H9 (cell line): ENCODE data around the gene PHLDA1. TPM values are rescaled to one million over a fixed set of nuclear protein-coding genes. Genes with fewer than 3 reads are reported as not detected.
A peak's percentile ranks its signal among the peaks of the same experiment; 100 is the strongest.

Experiments
- DNase-seq: peaks from one replicate; pipeline ENCODE4 v3.0.0-alpha.2; 2017
- H2AFZ ChIP-seq: one replicate; pipeline ENCODE4 v1.6.1; 2013; ENCODE audit warnings: mild to moderate bottlenecking, low read length, control low read depth, moderate library complexity
- H2AK5ac ChIP-seq: 2 replicates; pipeline ENCODE4 v1.6.1; 2013; ENCODE audit warnings: low read length, control low read depth, mixed read lengths; ENCODE audit not compliant: insufficient read length
- H2BK120ac ChIP-seq: one replicate; pipeline ENCODE4 v1.6.1; 2013; ENCODE audit warnings: low read depth, mild to moderate bottlenecking, low read length, control low read depth, inconsistent platforms; ENCODE audit not compliant: poor library complexity, severe bottlenecking
- H2BK12ac ChIP-seq: 2 replicates; pipeline ENCODE4 v1.6.1; 2013; ENCODE audit warnings: low read length, control low read depth, mixed read lengths, low read depth; ENCODE audit not compliant: insufficient read length
- H2BK15ac ChIP-seq: 2 replicates; pipeline ENCODE4 v1.6.1; 2013; ENCODE audit warnings: low read depth, low read length, control low read depth
- H2BK20ac ChIP-seq: one replicate; pipeline ENCODE4 v1.6.1; 2013; ENCODE audit warnings: low read depth, mild to moderate bottlenecking, low read length, control low read depth, inconsistent platforms; ENCODE audit not compliant: poor library complexity, severe bottlenecking
- H2BK5ac ChIP-seq: 2 replicates; pipeline ENCODE4 v1.6.1; 2013; ENCODE audit warnings: low read length, control low read depth, mixed read lengths; ENCODE audit not compliant: insufficient read length
- H3K14ac ChIP-seq: 2 replicates; pipeline ENCODE4 v1.6.1; 2013; ENCODE audit warnings: low read length, control low read depth; ENCODE audit not compliant: insufficient read depth
- H3K18ac ChIP-seq: 2 replicates; pipeline ENCODE4 v1.6.1; 2013; ENCODE audit warnings: low read depth, mild to moderate bottlenecking, mixed read lengths, low read length, control low read depth; ENCODE audit not compliant: insufficient read length
- H3K23ac ChIP-seq: 2 replicates; pipeline ENCODE4 v1.6.1; 2013; ENCODE audit warnings: low read length, control low read depth, mixed read lengths, low read depth; ENCODE audit not compliant: insufficient read length
- H3K23me2 ChIP-seq: 2 replicates; pipeline ENCODE4 v1.6.1; 2013; ENCODE audit warnings: low read depth, mild to moderate bottlenecking, mixed read lengths, low read length, control low read depth; ENCODE audit not compliant: insufficient read length, poor library complexity, severe bottlenecking
- H3K27ac ChIP-seq: 2 replicates; pipeline ENCODE4 v1.5.1; 2013; ENCODE audit warnings: low read length, control low read depth, mixed read lengths, low read depth; ENCODE audit not compliant: insufficient read length
- H3K27me3 ChIP-seq: 2 replicates; pipeline ENCODE4 v1.6.1; 2013; ENCODE audit warnings: low read length, control low read depth, inconsistent platforms; ENCODE audit not compliant: insufficient read depth
- H3K4ac ChIP-seq: 2 replicates; pipeline ENCODE4 v1.6.1; 2013; ENCODE audit warnings: low read depth, mild to moderate bottlenecking, control low read depth, inconsistent platforms, low read length, moderate library complexity
- H3K4me1 ChIP-seq: 2 replicates; pipeline ENCODE4 v1.6.1; 2013; ENCODE audit warnings: low read length, control low read depth, inconsistent platforms; ENCODE audit not compliant: insufficient read depth
- H3K4me2 ChIP-seq: 2 replicates; pipeline ENCODE4 v1.6.1; 2013; ENCODE audit warnings: low read length, control low read depth, mixed read lengths; ENCODE audit not compliant: insufficient read length, insufficient read depth
- H3K56ac ChIP-seq: 2 replicates; pipeline ENCODE4 v1.6.1; 2013; ENCODE audit warnings: low read depth, mild to moderate bottlenecking, mixed read lengths, low read length, control low read depth; ENCODE audit not compliant: insufficient read length
- H3K79me1 ChIP-seq: 2 replicates; pipeline ENCODE4 v1.6.1; 2013; ENCODE audit warnings: low read depth, mild to moderate bottlenecking, moderate library complexity, low read length, control low read depth, inconsistent platforms; ENCODE audit not compliant: insufficient read depth, poor library complexity, severe bottlenecking
- H3K79me2 ChIP-seq: 2 replicates; pipeline ENCODE4 v1.6.1; 2013; ENCODE audit warnings: low read length, control low read depth, inconsistent platforms; ENCODE audit not compliant: insufficient read depth
- H3K9ac ChIP-seq: 2 replicates; pipeline ENCODE4 v1.6.1; 2013; ENCODE audit warnings: low read length, control low read depth, mixed read lengths; ENCODE audit not compliant: insufficient read length; ENCODE audit errors: extremely low read depth
- H3K9me3 ChIP-seq: one replicate; pipeline ENCODE4 v1.6.1; 2013; ENCODE audit warnings: low read depth, low read length, inconsistent platforms; ENCODE audit not compliant: control insufficient read depth
- H3T11ph ChIP-seq: one replicate; pipeline ENCODE4 v1.6.1; 2013; ENCODE audit warnings: mild to moderate bottlenecking, low read length, control low read depth, inconsistent platforms
- H4K20me1 ChIP-seq: one replicate; pipeline ENCODE4 v1.6.1; 2013; ENCODE audit not compliant: control insufficient read depth, insufficient read length, insufficient read depth
- H4K5ac ChIP-seq: 2 replicates; pipeline ENCODE4 v1.6.1; 2013; ENCODE audit warnings: low read depth, mild to moderate bottlenecking, mixed read lengths, low read length, control low read depth; ENCODE audit not compliant: insufficient read length
- H4K8ac ChIP-seq: replicated peaks from 2 replicates; pipeline ENCODE4 v1.6.1; 2013; ENCODE audit warnings: low read length, control low read depth, mixed read lengths, low read depth; ENCODE audit not compliant: insufficient read length
- H4K91ac ChIP-seq: 2 replicates; pipeline ENCODE4 v1.6.1; 2013; ENCODE audit warnings: low read depth, mild to moderate bottlenecking, moderate library complexity, mixed read lengths, low read length, control low read depth; ENCODE audit not compliant: insufficient read length
- H3K27ac Mint-ChIP-seq, 3 experiments: 2 replicates in 2 of 3; 3 replicates in 1 of 3; pipeline ENCODE4 v1.8.0; 2020 to 2021; ENCODE audit warnings: mixed read lengths in 3 of 3, mild to moderate bottlenecking in 1 of 3, moderate library complexity in 1 of 3
- H3K27me3 Mint-ChIP-seq: 2 replicates; pipeline ENCODE4 v1.8.0; 2021; ENCODE audit warnings: low read depth, mild to moderate bottlenecking, moderate library complexity, mixed read lengths
- H3K36me3 Mint-ChIP-seq, 3 experiments: 2 replicates in 2 of 3; 3 replicates in 1 of 3; pipeline ENCODE4 v1.8.0; 2020 to 2021; ENCODE audit warnings: low read depth in 3 of 3, mixed read lengths in 3 of 3; ENCODE audit not compliant: insufficient read depth in 1 of 3
- H3K4me1 Mint-ChIP-seq, 2 experiments: 2 replicates each; pipeline ENCODE4 v1.8.0; 2020; ENCODE audit warnings: mixed read lengths in 2 of 2
- H3K4me3 Mint-ChIP-seq, 2 experiments: 2 replicates in 1 of 2; 3 replicates in 1 of 2; pipeline ENCODE4 v1.8.0; 2020 to 2021; ENCODE audit warnings: mild to moderate bottlenecking in 2 of 2, mixed read lengths in 2 of 2, moderate library complexity in 1 of 2
- H3K9me3 Mint-ChIP-seq, 2 experiments: 2 replicates in 1 of 2; 3 replicates in 1 of 2; pipeline ENCODE4 v1.8.0; 2020; ENCODE audit warnings: mild to moderate bottlenecking in 2 of 2, mixed read lengths in 2 of 2, moderate library complexity in 1 of 2
- WGBS: extraction: QIAGEN DNeasy Blood & Tissue Kit; methylation state at CpG from one replicate; pipeline ENCODE4 v1.1.7; 2013; ENCODE audit warnings: missing lambda C conversion rate, low lambda C conversion rate, mixed read lengths; ENCODE audit not compliant: insufficient read length; ENCODE audit errors: extremely low coverage; 5-methylcytosine and 5-hydroxymethylcytosine counted together
- total RNA-seq: library from RNA; stranded (reverse); gene quantifications from 2 replicates; pipeline ENCODE4 v1.2.1, GENCODE V29; 2021
- TF ChIP-seq, protein P1 (sequence below): fragments of 200-600 bp; sonication (generic); conservative IDR thresholded peaks from 3 replicates; pipeline ENCODE4 v1.8.0; 2021; ENCODE audit warnings: antibody characterized with exemption, mild to moderate bottlenecking

PHLDA1 gene
- total RNA-seq, 1 experiment from 2014 or later: 106 TPM

DNA sequence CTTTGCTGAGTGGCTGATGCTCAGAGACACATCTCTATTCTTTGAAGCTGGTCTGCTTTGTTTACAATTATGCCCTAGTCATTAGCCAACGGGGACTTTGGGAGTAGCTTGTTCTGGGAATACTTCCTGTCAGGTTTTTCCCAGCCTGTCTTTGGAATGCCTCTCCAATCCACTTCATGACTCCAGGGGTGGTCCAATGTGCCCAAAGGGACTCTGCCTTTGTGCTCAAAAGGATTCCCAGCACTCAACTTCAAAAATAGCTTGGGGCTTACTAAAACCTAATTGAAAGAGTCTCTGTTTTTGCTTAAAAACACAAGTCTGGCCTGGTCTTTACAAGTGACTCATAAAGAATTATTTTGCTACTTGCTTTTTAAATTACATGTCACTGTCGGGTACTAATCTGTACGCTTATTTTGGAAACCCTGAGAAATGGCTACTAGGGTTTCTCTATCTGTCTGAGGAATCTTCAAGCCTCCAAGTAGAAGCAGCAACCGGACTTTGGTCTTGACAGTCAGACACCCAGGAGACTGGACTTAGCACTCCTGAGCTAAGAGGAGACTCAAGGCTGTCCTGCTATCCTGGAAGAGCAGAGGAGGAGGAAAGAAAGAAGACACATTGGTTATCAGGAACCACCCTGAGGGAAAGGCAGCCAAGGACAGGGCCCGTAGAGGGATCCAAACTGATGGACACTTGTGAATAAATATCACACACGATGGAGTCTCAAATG is 20.7 kb downstream of the PHLDA1 start:
- Histone ChIP-seq H3K27ac (no peak overlapping the region), H3K23ac (no peak overlapping the region), H2BK120ac (no peak overlapping the region), H2BK12ac (no peak overlapping the region), H4K91ac (no peak overlapping the region), H3K14ac (no peak overlapping the region), H3T11ph (no peak overlapping the region), H3K18ac (no peak overlapping the region), H3K23me2 (no peaks in the 10 kb centered on the region), H2AK5ac (no peak overlapping the region), H2AFZ (no peak overlapping the region), H4K20me1 (no peaks in the 10 kb centered on the region), H3K56ac (no peak overlapping the region), H4K5ac (no peak overlapping the region), H3K79me2 (no peaks in the 10 kb centered on the region), H3K4me2 (no peak overlapping the region), H3K79me1 (no peaks in the 10 kb centered on the region), H2BK20ac (no peak overlapping the region), H3K9me3 (no peaks in the 10 kb centered on the region), H3K9ac (no peak overlapping the region), H2BK15ac (no peak overlapping the region), H2BK5ac (no peak overlapping the region), H3K4me1 (peaks cover 5% of the 10 kb centered on the region; the same call in 1 of the 2 replicates), H4K8ac (no peak overlapping the region), H3K4ac (no peak overlapping the region), H3K27me3 (no peaks in the 10 kb centered on the region)
- no peak for DNase-seq
- Mint-ChIP-seq H3K9me3 (no peaks in the 10 kb centered on the region; a peak in 1 of 5 replicates), H3K27me3 (peaks cover 2% of the 10 kb centered on the region; the same call in 1 of the 2 replicates), H3K27ac (peak overlapping the region in 1 of 3 experiments; percentile 83; a peak in 1 of 7 replicates), H3K36me3 (no peaks in the 10 kb centered on the region), H3K4me3 (no peak overlapping the region), H3K4me1 (peaks cover 42 to 46% of the 10 kb centered on the region in 2 experiments)
- TF ChIP-seq, protein P1, sequence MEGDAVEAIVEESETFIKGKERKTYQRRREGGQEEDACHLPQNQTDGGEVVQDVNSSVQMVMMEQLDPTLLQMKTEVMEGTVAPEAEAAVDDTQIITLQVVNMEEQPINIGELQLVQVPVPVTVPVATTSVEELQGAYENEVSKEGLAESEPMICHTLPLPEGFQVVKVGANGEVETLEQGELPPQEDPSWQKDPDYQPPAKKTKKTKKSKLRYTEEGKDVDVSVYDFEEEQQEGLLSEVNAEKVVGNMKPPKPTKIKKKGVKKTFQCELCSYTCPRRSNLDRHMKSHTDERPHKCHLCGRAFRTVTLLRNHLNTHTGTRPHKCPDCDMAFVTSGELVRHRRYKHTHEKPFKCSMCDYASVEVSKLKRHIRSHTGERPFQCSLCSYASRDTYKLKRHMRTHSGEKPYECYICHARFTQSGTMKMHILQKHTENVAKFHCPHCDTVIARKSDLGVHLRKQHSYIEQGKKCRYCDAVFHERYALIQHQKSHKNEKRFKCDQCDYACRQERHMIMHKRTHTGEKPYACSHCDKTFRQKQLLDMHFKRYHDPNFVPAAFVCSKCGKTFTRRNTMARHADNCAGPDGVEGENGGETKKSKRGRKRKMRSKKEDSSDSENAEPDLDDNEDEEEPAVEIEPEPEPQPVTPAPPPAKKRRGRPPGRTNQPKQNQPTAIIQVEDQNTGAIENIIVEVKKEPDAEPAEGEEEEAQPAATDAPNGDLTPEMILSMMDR: no peak
- WGBS: no CpG with 5 or more reads among the region's 6 CpGs
